Erythroblast (primary cell): ENCODE data around the gene ADAMTS16.

Experiments used
- DNase-seq, 2 experiments: peaks; one replicate each; lab custom pipeline; 2025; lab: John Stamatoyannopoulos, UW
- GATA1 ChIP-seq: IDR thresholded peaks from 2 replicates; pipeline ENCODE4 v1.6.1; 2011; ENCODE audit warnings: low read depth, mild to moderate bottlenecking, control low read depth, low read length, moderate library complexity
- POLR2A ChIP-seq: IDR thresholded peaks from 2 replicates; pipeline ENCODE4 v1.6.1; 2011; ENCODE audit warnings: mild to moderate bottlenecking, low read length

The ADAMTS16 gene

GRCh38 chr5:5250758-5251157, 110.6 kb downstream of the ADAMTS16 start:
- TF ChIP-seq GATA1, result no peak
- no peak for TF ChIP-seq POLR2A
- no peak for DNase-seq

GRCh38 chr5:5252106-5252505, 112.0 kb downstream of the ADAMTS16 start:
- no peak for DNase-seq
- TF ChIP-seq GATA1 (no peak), POLR2A (no peak)

- no peak for TF ChIP-seq POLR2A
- TF ChIP-seq GATA1, result no peak
- no peak for DNase-seq
Measured at GRCh38 chr5:5257353-5257752, 117.2 kb downstream of the ADAMTS16 start.

DNA sequence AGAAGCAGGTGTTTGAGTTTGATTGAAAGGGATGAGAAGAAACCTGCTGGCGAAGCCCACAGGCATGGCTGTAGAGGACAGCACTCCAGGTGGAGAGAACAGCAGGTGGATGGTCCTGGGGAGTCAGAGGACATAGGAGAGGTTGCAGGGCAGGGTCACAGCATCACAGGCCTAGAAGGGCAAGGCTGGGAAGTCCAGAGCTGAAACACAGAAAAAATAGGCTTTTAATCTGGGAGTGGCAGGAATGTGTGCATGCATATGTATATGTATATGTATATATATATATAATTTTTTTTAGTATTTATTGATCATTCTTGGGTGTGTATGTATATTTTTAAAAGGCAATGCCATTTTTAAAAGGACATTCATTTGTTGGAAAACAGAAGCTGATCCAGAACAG, 118.4 kb downstream of the ADAMTS16 start:
- DNase-seq, result no peak
- no peak for TF ChIP-seq GATA1
- TF ChIP-seq POLR2A, result no peak

GRCh38 chr5:5264727-5265126, 124.6 kb downstream of the ADAMTS16 start:
- TF ChIP-seq POLR2A, result no peak
- no peak for DNase-seq

DNA sequence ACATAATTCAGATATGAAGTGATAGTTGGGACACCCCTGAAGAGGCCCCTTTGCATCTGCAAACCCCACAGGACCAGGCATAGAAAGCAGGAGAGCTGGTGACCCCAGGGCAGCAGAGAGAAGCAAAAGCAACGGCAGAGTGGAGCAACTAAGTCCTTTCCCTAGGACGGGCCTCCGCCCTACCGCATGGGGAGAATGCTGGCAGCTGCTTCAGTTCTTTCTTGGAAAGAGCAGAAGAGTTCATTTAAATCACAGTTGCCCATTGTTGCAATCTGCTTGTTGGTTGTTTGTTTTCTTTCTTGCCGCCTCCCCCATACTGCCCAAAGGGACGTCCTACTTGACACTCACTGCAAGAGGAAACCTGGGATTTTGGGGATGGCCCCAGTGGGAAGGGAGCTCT, 126.2 kb downstream of the ADAMTS16 start:
- DNase-seq, result no peak
- TF ChIP-seq GATA1, result no peak
- TF ChIP-seq POLR2A, result no peak

- no peak for DNase-seq
Measured at GRCh38 chr5:5270161-5270560, 130.0 kb downstream of the ADAMTS16 start.

DNA sequence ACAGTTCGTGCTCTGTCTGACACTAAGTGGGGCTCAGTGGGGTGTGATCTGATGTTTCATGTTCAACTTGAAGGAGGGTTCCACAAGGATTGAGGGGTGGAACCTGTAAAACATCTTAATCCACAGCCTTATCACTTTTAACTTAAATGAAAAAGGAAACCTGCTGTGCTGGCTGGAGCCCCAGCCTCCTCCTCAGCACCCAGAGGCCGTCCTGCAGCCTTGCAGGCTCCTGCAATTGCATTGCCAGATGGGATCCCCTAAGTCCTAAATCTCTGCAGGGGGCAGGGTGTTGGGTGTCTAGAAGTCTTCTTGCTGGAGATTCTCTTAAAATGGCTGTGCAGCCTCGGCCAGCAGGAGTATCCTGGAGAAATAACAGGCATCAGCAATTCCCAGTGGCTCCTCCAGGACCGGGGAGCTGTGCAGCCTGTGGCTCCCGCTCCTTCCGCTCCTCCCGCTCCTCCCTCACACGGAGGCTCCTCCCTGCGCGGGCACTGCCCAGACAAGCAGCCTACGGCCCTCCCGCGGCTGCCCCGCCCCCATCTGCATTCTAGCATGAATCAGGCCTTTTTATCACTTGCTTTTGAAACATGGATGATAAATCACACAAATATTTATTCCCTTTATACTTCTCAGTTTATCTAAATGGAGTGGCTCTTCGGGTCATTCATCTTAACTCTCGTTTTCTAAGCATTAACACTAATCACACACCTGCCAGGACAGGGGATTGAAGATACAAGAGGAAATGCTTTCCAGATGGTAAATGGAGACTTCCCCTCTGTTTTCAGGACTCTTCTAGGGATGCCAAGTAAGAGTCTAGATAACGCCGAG, 131.0 kb downstream of the ADAMTS16 start:
- no peak for DNase-seq
- no peak for TF ChIP-seq POLR2A
- TF ChIP-seq GATA1, result no peak

More at GRCh38 chr5:5270161-5270560, 130.0 kb downstream of the ADAMTS16 start:
- no peak for TF ChIP-seq POLR2A
- TF ChIP-seq GATA1, result no peak

DNA sequence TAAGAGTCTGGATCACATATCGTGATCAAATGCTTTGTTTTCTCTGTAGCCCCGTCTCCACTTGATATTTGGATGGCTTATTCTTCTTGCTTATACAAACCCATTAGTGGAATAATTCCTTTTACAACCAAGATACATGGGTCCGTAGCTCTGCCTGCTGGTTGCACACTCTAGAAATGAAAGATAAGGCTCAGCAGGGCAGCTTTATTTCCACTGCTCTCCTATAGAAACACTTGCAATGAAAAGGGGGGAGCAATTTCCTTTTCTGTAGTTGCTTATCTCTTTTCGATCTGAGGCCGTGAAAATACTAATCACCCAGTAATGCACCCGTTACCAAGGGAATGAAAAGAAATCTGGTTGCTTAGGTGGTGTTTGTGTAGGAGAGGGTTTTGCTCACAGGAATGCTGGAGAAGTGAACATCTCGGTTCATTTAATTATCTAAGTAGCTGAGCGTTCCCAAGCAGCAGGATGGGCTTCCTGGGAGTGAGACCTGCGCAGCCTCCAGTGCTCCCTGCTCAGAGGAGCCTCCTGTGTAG, 131.7 kb downstream of the ADAMTS16 start:
- TF ChIP-seq POLR2A (no peak), GATA1 (no peak)
- no peak for DNase-seq

GRCh38 chr5:5273398-5273797, 133.3 kb downstream of the ADAMTS16 start:
- DNase-seq, result no peak
- no peak for TF ChIP-seq POLR2A
- no peak for TF ChIP-seq GATA1

GRCh38 chr5:5273976-5274375, 133.8 kb downstream of the ADAMTS16 start:
- DNase-seq, result no peak
- no peak for TF ChIP-seq GATA1
- no peak for TF ChIP-seq POLR2A

- no peak for DNase-seq
- TF ChIP-seq POLR2A, result no peak
Measured at GRCh38 chr5:5275211-5275610, 135.1 kb downstream of the ADAMTS16 start.

GRCh38 chr5:5276430-5276829, 136.3 kb downstream of the ADAMTS16 start:
- DNase-seq, result no peak
- TF ChIP-seq GATA1 (no peak), POLR2A (no peak)

- no peak for DNase-seq
- no peak for TF ChIP-seq GATA1
- no peak for TF ChIP-seq POLR2A
Measured at GRCh38 chr5:5276951-5277517, 136.9 kb downstream of the ADAMTS16 start.

- no peak for TF ChIP-seq POLR2A
- TF ChIP-seq GATA1, result no peak
- DNase-seq, result no peak
Measured at GRCh38 chr5:5278201-5278814, 138.2 kb downstream of the ADAMTS16 start.
